Activated T-cell treated with anti-CD3 and anti-CD28 coated beads, Interleukin-2, amount 50 U/mL, for 1 hour (primary cell): ENCODE results near the gene ANAPC5.
"Not testable (repeated sequence)": the region's sequence is repeated elsewhere in the genome, so short reads cannot be mapped to it uniquely, and the experiment has no call there.

ENCODE experiments used
- DNase-seq: peaks from one replicate; pipeline ENCODE4 v3.0.0-alpha.2; 2020

Gene ANAPC5

DNA sequence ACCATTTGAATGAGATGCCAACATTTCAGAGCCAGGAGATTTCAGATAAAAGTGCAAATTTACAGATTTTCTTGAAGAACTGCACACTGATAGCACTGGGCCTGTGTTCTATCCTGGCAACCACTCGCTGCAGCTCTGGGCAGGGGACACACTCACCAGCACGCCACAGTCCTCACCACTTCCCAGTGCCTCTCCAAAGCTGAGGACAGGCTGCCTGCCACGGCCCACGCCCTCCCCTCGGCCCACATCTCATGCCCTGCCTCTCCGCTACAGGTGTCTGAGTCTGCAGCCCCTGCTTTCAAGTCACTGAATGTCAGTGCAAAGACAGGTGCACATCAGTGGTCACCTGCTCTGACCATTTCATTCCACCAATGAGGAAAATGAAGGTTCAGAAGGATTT is 68.4 kb downstream of the ANAPC5 start:
- DNase-seq, result no peak

DNA sequence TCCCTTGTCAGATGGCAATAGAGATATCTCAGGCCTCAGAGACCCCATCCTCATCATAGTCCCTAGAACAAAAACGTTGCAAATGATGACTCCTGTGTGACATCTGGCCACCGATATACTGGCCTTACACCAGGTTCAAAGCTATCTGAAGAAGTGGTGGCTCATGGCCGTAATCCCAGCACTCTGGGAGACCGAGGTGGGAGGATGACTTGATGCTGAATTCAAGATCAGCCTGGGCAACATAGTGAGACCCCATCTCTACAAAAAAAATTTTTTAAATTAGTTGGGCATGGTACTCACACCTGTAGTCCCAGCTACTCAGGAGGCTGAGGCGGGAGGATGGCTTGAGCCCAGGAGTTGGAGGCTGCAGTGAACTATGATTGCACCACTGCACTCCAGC is 68.8 kb downstream of the ANAPC5 start:
- DNase-seq, result no peak

DNA sequence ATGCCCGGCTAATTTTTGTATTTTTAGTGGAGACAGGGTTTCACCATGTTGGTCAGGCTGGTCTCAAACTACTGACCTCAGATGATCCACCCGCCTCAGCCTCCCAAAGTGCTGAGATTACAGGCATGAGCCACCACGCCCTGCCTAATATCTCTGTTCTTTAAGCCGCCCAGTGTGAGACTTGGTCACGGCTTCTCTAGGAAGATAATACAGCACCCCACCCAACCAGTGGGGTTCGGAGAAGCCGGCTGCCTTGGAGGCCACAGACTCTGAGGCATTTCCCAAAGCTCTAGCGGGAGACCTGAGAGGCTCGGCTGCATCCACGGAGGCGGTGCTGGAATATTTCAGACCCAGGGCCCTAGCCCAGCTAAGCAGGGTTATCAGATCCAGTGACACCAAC is 69.3 kb downstream of the ANAPC5 start:
- DNase-seq, result not testable (repeated sequence)

DNA sequence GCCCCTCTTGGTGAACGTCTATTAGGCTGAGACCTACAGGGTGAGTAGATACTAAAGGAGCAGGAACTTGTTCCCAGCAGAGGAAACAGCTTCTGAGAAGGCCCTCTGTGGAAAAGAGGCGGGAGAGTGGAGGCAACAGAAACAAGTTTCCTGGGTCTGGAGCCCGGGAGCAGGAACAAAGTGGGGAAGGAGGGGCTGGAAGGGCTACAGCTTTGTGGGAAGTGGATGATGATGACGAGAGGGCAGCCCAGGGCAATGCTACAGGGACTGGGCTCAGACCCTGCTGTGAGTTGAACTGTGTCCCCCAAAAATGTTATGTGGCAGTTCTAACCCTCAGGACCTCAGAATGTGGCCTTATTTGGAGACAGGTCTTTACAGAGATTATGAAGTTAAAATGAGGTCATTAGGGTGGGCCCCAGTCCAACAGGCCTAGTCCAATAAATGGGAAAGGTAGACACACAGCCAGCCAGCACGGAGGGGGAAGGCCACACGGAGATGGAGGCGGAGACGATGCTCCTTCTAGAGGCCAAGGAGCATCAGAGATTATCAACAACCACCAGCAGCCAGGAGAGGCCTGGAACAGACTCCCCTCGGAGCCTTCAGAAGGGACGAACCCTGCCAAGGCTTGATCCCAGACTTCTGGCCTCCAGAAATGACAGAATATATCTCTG is 70.0 kb downstream of the ANAPC5 start:
- DNase-seq, result no peak

DNA sequence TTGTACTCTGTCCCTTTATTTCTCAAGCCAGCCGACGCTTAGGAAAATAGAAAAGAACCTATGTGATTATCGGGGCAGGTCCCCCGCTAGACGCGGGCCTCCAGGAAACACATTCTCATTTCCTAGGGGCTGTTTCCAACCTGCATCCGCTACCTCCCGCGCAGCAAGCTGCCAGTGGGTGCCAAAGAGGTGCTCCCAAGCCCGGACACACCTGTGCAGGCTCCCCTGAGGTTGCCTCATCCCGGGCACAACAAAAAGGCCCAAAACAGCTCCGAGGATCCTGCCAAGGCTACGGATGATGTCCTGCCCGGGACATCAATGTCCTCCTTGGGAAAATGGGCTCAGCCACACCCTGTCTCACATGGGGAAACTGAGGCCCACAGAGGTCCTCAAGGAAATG is 71.1 kb downstream of the ANAPC5 start:
- not testable (repeated sequence) for DNase-seq

DNA sequence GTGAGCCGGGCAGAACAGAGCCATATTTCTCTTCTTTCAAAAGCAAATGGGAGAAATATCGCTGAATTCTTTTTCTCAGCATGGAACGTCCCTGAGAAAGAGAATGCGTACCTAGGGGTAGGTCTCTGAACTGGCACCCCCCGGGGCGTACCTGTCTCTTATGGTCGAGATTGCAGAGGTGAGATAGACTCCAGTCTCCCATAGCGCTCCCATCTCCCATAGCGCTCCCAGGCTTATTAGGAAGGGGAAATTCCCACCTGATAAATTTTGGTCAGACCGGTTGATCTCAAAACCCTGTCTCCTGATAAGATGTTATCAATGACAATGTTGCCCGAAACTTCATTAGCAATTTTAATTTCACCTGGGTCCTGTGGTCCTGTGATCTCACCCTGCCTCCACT is 71.7 kb downstream of the ANAPC5 start:
- not testable (repeated sequence) for DNase-seq

DNA sequence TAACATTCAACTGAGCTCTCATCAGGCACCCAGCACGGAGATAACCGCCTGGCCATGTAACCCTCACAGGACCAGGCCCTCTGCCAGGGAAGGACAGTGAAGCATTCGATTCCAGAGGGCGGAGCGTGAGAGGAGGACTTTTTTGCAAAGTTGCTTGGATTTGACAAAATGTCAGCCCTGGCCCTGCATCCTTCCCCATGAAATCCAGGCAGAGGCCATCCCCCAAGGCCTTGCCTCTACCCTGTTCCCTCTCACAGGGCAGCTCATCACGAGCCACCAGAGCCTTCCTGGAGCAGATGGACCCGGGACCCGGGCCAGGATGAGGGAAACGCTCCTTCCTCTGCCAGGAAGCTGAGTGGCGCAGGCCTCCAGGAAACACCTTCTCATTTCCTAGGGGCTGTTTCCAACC is 72.7 kb downstream of the ANAPC5 start:
- DNase-seq, result no peak

DNA sequence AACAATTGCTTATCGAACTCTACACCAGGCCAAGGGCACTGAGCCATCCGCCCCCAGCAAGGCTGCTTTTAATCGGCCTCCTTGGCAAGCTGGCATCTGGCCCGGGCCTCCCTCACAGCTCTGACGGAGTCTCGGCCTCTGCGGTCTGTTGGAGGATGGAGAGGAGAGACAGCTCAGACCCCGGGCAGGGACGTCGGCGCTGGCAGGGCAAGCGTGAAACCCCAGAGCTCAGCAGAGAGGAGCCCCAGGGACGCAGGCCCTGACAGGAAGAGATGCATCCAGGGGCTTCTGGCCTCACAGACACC is 73.2 kb downstream of the ANAPC5 start:
- no peak for DNase-seq

DNA sequence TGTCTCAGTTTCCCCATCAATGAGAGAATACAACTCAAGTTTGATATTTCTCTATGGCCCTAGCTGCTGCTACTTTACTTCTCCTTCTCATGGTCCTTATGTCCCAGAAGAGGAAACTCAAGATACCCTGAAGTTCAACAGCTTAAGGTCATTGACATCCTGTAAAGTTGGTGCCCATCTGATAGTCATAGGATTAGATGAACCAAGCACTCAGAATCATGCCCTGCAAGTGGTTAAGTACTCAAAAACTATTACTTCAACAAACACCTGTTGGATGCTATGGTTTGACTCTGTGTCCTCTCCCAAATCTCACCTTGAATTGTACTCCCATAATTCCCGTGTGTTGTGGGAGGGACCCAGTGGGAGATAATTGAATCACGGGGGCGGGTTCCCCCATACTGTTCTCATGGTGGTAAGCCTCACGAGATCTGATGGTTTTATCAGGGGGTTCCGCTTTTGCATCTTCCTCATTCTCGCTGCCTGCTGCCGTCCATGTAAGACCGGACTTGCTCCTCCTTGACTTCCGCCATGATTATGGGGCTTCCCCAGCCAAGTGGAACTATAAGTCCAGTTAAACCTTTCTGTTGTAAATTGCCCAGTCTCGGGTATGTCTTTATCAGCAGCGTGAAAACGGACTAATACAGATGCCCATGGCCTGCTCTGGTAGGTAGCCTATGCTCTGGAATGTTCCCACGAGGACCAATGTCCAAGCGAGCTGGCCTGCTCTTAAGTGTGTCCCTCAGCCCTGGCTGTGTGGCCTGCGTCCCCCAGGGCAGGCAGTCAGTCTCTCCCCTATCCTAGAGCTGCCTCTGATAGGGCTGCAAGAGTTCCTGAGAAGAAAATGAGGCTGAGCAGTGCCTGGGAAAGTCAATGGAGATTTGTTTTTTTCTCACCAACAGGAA is 73.8 kb downstream of the ANAPC5 start:
- no peak for DNase-seq

DNA sequence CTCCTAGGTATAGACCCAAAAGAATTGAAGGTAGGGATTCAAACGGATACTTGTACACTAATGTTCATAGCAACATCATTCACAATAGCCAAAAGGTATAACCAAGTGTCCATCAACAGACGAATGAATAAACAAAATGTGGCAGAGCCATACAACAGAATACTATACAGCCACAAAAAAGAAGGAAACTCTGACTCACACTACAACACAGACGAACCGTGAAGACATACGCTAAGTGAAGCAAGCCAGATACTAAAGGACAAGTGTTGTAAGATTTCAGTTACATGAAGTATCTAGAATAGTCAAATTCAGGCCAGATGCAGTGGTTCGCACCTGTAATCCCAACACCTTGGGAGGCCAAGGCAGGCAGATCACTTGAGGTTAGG is 74.8 kb downstream of the ANAPC5 start:
- DNase-seq, result no peak

DNA sequence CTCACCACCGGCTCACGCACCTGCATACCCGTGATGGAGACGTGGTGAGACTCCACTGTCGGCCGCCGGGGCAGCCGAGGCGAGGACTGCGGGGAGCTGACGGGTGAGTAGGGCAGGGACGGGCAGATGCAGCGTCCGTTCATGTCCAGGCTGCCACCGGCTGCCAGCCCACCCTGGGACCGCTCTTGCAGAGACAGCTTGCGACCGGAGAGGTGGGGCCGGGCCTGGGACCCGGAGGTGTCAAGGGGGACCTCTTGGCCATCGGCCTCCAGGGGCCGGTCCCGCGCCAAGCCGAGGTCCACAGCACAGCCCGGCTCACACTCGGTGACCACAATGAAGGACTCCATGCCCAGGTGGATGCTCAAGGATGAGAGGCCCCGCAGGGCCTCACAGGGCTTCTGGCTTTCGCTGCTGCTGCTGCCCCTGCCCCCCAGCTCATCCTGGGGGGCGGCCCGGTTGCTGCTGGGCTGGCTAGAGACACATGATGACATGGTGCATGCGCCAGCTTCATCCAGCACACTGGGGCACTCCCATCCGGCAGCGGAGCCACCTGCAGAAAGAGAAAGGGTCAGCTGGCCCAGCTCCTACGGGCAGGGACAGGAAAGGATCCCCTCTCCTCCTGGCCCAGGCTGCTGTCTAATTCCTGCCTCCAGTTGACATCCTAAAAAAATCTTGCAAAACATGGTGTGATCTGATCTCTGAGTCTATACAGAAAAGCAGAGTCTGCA is 78.0 kb downstream of the ANAPC5 start:
- no peak for DNase-seq

DNA sequence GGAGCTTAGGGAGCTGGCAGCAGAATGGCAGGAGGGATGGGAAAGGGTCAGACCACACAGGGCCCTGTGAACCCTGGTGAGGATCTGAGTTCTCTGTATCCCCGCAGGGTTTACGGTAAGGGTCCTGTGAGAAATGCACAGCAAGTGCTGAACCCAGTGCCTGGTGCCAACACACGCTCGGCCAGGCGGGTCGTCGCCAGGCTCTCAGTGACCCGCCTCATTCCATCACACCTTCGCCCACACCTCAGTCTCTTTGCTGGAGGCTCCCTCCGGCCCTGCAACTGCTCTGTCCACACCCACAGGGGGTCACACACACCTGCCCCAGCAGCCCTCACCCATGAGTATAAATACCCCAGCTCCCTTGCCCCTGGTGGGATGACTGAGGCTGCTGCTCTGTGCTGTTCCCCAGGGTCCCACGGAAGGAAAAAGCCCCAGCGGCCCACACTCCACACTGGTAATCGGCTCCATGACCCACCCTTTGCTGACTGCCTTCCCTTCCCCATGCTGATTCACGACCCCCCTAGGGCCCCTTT is 78.8 kb downstream of the ANAPC5 start:
- DNase-seq, result no peak

DNA sequence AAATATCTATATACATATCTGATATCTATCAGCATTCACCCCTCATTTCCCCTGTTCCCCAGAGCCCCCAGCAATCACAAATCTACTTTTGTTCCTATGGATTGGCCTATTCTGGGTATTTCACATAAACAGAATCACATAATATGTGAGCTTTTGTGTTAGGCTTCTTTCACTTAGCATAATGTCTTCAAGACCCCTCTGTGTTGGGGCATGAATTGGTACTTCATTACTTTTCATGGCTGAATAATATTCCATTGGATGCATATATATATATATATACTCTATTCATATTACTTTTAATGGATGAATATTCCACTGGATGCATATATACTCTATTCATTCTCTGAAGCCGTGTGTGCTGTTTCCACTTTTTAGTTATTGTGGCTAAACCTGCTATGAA is 84.4 kb downstream of the ANAPC5 start:
- DNase-seq, result no peak

DNA sequence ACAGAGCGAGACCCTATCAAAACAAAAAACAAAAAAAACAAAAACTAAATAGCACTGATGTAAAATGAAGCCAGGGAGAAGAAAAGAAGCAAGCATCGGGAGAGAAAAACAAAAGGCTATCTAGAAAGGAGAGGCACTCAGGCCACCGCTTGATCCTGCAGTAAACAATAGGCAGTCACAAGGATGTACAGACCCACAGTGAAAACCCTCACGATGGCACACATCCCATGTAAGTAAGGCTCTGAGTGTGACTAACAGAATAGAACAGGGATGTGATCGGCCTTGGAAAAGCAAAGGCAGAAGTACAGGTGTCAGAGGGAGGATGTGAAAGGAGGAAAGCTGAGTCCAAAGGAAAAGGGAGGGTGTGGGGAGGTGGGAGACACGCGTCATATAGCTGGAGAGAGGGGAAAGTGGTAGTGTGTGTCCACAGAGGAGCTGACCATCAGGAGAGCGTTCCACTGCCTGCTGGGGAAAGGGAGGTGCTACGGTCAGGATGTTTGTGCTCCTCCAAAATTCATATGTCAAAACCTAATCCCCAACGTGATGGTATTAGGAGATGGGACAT is 87.2 kb downstream of the ANAPC5 start:
- DNase-seq, result no peak

DNA sequence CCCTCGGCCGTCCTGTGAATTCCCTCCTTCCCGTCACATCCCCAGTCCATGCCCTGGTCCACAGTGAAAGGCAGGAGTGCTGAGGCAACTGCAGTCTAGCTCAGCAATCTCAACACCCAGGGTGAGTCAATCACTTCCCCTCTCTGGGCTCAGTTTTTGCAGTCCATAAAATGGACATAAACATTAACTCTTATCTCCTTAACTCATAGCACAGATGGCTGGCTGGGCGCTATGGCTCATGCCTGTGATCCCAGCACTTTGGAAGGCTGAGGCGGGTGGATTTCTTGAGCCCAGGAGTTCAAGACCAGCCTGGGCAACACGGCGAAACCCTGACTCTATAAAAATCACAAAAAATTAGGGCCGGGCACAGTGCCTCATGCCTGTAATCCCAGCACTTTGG is 88.1 kb downstream of the ANAPC5 start:
- DNase-seq, result no peak

DNA sequence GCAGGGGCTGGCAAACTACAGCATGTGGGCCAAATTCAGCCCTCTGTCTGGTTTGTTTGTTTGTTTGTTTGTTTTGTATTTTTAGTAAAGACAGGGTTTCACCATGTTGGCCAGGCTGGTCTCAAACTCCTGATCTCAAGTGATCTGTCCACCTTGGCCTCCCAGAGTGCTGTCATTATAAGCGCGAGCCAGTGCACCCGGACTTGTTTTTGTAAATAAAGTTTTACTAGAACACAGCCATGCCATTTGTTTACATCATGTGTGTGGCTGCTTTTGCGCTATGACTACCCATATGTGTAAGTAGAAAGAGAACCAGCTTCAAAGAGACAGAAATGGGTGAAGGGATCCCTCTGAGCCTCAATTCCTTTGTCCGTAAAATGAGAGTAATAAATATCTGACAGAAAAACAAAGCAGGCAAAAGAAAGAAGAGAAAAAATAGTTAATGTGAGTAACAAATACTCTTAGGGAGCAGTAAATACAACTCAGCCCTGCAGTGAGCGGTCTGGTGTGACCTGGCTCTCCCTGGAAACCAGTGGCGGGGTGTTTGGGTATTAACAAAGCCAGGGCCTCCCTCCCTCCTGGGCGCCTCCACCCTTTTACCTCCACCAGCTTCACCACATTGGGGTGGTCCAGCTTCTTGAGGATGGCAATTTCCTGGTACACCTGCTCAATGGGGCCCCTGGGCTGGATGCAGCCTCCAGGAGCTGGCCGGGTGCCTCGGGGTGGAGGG is 88.8 kb downstream of the ANAPC5 start:
- DNase-seq, result no peak

DNA sequence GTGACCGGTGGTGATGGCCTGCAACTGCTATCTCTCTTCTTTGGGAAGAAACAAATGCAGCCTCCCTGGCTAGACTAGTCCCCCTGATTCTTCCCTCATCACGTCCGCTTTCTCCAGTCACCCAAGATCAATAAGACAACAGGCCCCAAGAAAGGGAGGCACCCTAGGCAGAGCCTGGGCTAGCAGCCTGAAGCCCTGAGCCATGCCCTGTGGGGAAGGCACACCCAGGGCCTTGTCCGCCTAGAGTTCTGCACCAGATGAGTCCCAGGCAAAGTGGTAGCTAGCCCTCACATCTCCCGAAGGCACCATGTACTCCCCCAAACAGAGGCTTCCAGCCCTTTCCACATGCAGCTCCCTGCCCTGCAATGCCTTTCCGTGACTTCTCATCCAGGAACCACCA is 90.8 kb downstream of the ANAPC5 start:
- no peak for DNase-seq

DNA sequence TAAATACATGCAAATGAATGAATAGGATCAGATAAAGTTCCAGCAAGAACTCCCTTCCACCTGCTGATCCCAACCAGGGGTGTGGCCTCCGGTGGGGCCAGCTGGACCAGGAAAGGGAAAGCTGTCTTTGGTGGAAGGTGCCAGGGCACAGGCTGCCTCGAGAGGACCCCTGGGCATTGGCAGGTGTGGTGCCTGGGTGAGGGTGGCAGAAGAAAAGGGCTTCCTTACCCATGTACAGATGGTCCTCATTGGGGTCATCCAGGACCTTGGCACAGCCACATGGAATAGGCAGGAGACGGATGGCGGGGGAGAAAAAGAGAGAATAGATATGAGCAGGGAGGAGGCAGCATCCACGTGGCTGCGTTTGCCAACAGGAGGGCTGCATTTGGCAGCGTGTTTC is 92.1 kb downstream of the ANAPC5 start:
- DNase-seq, result no peak

DNA sequence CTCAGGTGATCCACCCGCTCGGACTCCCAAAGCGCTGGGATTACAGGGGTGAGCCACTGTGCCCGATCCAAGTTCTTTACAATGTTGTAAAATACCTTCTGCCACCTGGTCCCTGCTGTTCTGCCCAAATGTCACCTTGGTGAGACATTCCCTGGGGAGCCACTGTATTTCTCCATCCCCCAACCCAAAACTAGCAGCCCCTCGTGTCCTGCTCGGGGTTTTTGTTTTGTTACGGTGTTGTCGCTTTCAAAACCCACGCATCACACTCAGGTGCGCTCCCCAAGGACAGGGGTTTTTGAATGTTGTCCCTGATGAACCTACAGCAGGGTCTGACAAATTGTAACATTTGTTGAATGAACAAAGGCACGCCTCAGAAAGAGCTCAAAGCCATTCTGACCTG is 93.1 kb downstream of the ANAPC5 start:
- no peak for DNase-seq
